Neural cell (in vitro differentiated cells): Measurements from ENCODE around the gene RALB.

Experiments
- EZH2 ChIP-seq: fragments of 200-600, 300-800 bp; shearing (Covaris generic), sonication (generic); IDR thresholded peaks from 2 replicates; pipeline ENCODE4 v1.6.1; 2014; ENCODE audit warnings: antibody characterized with exemption, low read length, borderline replicate concordance, mild to moderate bottlenecking; ENCODE audit not compliant: insufficient read depth, poor library complexity, severe bottlenecking
- POLR2AphosphoS5 ChIP-seq: IDR thresholded peaks from 2 replicates; pipeline ENCODE4 v1.6.1; 2012
- RAD21 ChIP-seq: fragments of 450-650 bp; conservative IDR thresholded peaks from 2 replicates; pipeline ENCODE4 v1.6.1; 2014; ENCODE audit warnings: antibody characterized with exemption, mild to moderate bottlenecking, moderate library complexity
- REST ChIP-seq: IDR thresholded peaks from 2 replicates; pipeline ENCODE4 v1.6.1; 2012; ENCODE audit warnings: borderline replicate concordance
- SMC3 ChIP-seq: fragments of 450-650 bp; conservative IDR thresholded peaks from 2 replicates; pipeline ENCODE4 v1.6.1; 2014; ENCODE audit warnings: antibody characterized with exemption, mild to moderate bottlenecking, moderate library complexity; ENCODE audit not compliant: poor library complexity
- TAF1 ChIP-seq: IDR thresholded peaks from 2 replicates; pipeline ENCODE4 v1.6.1; 2012; ENCODE audit warnings: low read depth
- TF ChIP-seq, protein P1 (sequence below): fragments of 450-650 bp; IDR thresholded peaks from 2 replicates; pipeline ENCODE4 v1.5.1; 2014; ENCODE audit warnings: antibody characterized with exemption, mild to moderate bottlenecking, moderate library complexity; ENCODE audit not compliant: poor library complexity, severe bottlenecking

DNA sequence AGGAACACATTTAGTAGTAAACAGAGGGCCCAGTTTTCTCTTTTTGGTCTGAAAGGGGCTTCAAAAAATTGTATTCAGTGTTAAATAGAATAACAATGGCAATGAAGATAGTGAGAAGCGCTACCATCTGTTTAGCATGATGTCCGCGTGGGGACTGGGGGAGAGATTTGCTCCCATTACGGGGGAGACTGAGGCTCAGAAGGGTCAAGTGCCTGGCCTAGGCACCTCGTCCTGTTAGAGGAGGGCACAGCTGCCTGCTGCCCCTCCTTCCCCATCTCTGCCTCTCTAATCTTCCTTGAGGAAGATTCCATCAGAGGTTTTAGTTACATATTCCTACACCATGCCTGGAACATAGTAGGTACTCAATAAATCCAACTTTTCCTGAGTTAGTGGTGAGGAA is 19.4 kb upstream of the RALB start:
- TF ChIP-seq, protein P1, sequence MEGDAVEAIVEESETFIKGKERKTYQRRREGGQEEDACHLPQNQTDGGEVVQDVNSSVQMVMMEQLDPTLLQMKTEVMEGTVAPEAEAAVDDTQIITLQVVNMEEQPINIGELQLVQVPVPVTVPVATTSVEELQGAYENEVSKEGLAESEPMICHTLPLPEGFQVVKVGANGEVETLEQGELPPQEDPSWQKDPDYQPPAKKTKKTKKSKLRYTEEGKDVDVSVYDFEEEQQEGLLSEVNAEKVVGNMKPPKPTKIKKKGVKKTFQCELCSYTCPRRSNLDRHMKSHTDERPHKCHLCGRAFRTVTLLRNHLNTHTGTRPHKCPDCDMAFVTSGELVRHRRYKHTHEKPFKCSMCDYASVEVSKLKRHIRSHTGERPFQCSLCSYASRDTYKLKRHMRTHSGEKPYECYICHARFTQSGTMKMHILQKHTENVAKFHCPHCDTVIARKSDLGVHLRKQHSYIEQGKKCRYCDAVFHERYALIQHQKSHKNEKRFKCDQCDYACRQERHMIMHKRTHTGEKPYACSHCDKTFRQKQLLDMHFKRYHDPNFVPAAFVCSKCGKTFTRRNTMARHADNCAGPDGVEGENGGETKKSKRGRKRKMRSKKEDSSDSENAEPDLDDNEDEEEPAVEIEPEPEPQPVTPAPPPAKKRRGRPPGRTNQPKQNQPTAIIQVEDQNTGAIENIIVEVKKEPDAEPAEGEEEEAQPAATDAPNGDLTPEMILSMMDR: no peak
- no peak for TF ChIP-seq REST
- no peak for TF ChIP-seq POLR2AphosphoS5
- no peak for TF ChIP-seq TAF1
- TF ChIP-seq EZH2: no peak
- TF ChIP-seq SMC3: no peak
- TF ChIP-seq RAD21: no peak
